WI38 (cell line): ENCODE data around the gene MPPE1.

Experiments
- H3K4me3 ChIP-seq: 2 replicates; pipeline ENCODE4 v1.5.1; 2011; ENCODE audit warnings: low read depth, mild to moderate bottlenecking, control low read depth, low read length
- CTCF ChIP-seq: IDR thresholded peaks from 2 replicates; pipeline ENCODE4 v1.5.1; 2012; ENCODE audit warnings: low read depth, mild to moderate bottlenecking, control low read depth, low read length

Gene MPPE1, protein sequence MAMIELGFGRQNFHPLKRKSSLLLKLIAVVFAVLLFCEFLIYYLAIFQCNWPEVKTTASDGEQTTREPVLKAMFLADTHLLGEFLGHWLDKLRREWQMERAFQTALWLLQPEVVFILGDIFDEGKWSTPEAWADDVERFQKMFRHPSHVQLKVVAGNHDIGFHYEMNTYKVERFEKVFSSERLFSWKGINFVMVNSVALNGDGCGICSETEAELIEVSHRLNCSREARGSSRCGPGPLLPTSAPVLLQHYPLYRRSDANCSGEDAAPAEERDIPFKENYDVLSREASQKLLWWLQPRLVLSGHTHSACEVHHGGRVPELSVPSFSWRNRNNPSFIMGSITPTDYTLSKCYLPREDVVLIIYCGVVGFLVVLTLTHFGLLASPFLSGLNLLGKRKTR

DNA sequence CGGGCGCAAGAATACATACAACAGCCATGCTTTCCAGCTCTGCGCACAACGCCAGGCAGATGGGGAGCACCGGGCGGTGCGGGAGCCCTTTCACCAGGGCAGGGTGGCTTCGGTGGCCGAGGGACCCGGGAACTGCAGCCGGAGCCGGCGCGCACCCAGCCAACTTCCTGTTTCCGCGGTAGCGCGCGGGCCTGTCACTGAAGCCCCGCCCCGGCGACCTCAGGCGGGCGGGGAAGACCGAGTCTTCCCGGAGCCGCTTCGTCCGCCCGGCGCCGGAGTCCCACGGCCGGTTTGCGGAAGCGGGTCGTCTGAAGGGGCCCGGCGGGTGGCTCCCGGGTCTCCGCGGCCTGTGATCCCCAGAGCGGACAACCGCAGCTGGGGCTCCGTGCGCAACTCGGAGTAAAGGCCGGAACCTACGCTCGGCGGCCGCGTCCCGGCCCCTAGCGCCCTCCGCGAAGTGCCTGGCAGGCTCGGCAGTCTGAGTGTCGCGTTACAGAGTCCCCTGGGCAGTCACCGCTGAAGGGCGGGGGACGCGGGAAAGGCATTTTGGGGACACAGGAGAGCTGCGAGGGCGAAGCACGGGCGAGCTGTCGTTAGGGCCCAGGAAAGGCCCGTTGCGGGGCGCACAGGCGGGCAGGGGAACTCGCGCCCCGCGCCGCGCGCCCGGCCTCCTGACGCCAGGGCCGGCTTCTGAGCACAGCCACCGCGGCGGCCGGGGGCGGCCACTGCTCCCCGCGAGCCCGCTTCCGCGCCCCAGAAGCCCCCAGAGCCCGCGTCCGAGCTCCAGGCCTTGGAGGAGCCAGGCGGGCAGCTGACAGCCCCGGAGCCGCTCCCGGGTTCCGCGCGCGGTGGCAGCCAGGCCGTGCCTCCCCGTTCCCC lies at the start of gene MPPE1:
TSS of gene MPPE1 (minus strand) at position 136 of the 879 bp plus-strand sequence. CDS start 11,053 bp downstream, outside the sequence.
- H3K4me3 ChIP-seq = peak within 1 kb of the TSS; percentile 82
- TF ChIP-seq CTCF = no peak

DNA sequence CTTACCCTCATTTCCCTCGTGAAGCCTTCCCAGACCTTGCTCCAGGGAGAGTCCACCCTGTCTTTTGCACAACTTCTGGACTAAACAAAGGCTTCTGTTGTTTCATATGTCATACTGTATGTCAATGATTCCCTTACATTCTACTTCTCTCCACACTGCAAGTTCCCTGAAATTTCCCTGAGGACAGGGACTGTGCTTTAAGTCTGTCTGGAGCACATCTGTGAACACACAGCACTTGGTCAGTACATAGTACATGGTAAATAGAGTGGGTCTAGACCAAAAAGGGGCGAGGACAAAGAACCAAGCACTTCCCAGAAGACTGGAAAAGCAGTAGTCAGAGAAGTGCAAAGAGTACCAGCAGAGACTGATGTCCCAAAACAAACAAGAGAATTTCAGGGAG lies 49.5 kb upstream of the MPPE1 start:
- no peak for TF ChIP-seq CTCF
- H3K4me3 ChIP-seq = no peak overlapping the region

- H3K4me3 ChIP-seq = no peak overlapping the region
- no peak for TF ChIP-seq CTCF
Measured at GRCh38 chr18:11956371-11957308, 48.5 kb upstream of the MPPE1 start.

- H3K4me3 ChIP-seq = no peak overlapping the region
- TF ChIP-seq CTCF = no peak
Measured at GRCh38 chr18:11955239-11956029, 47.3 kb upstream of the MPPE1 start.

GRCh38 chr18:11953113-11953512 lies 45.0 kb upstream of the MPPE1 start:
- no peak overlapping the region for H3K4me3 ChIP-seq
- TF ChIP-seq CTCF = no peak

GRCh38 chr18:11951390-11951851 lies 43.3 kb upstream of the MPPE1 start:
- TF ChIP-seq CTCF = no peak
- no peak overlapping the region for H3K4me3 ChIP-seq
